ENCODE data around the gene ADAMTS17. TPM values are rescaled to one million over a fixed set of nuclear protein-coding genes. Genes with fewer than 3 reads are reported as not detected.

Gene ADAMTS17
- total and polyA plus RNA-seq, 2 experiments from 2014 or later, result 3.7 to 4.4 TPM

DNA sequence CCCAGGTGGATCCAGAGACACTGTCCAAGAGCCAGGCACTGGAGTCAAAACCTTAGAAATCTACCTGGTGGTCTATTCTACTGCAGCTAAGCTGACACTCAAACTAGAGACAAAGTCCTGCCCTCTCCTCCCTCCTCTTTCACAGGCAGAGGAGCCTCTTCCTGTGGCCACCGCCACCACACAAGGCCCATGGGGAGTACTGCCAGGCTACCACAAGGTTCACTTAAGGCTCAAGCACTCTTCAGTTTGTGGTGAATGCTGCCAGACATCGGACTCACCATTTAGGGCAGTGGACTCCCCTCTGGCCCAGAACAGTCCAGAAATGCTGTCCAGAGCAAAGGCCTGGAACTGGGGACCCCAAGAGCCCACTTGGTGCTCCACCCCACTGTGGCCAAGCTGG lies 160.9 kb downstream of the ADAMTS17 start:
- no peaks in the 10 kb centered on the region for H4K20me1 ChIP-seq (ENCODE audit: insufficient read depth, poor library complexity, severe bottlenecking)
- no peak overlapping the region for H3K4me2 ChIP-seq
- H3K9me3 ChIP-seq (ENCODE audit: low read depth), result no peaks in the 10 kb centered on the region
- TF ChIP-seq EZH2 (IDR thresholded peaks at IDR 0.05; ENCODE audit: borderline replicate concordance), result no peak
- TF ChIP-seq, protein P1, sequence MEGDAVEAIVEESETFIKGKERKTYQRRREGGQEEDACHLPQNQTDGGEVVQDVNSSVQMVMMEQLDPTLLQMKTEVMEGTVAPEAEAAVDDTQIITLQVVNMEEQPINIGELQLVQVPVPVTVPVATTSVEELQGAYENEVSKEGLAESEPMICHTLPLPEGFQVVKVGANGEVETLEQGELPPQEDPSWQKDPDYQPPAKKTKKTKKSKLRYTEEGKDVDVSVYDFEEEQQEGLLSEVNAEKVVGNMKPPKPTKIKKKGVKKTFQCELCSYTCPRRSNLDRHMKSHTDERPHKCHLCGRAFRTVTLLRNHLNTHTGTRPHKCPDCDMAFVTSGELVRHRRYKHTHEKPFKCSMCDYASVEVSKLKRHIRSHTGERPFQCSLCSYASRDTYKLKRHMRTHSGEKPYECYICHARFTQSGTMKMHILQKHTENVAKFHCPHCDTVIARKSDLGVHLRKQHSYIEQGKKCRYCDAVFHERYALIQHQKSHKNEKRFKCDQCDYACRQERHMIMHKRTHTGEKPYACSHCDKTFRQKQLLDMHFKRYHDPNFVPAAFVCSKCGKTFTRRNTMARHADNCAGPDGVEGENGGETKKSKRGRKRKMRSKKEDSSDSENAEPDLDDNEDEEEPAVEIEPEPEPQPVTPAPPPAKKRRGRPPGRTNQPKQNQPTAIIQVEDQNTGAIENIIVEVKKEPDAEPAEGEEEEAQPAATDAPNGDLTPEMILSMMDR (IDR thresholded peaks at IDR 0.05; ENCODE audit: poor library complexity), result no peak
- no peak for TF ChIP-seq EZH2phosphoT487 (IDR thresholded peaks at IDR 0.05; ENCODE audit: low read depth, severe bottlenecking, unreplicated experiment)
- H3K27me3 ChIP-seq, result no peaks in the 10 kb centered on the region
- H3K9me2 ChIP-seq (replicated peaks; ENCODE audit: insufficient read depth), result no peaks in the 10 kb centered on the region
- H2AFZ ChIP-seq, result no peak overlapping the region
- DNase-seq (ENCODE audit: low spot score), result no peak
- no peak overlapping the region for H3K4me3 ChIP-seq
- no peaks in the 10 kb centered on the region for H3K79me2 ChIP-seq
- no peaks in the 10 kb centered on the region for H3K36me3 ChIP-seq (replicated peaks; ENCODE audit: insufficient read depth, low read depth)
- H3K4me1 ChIP-seq (ENCODE audit: insufficient read depth), result no peaks in the 10 kb centered on the region
- H3K27ac ChIP-seq, result no peak overlapping the region
- WGBS (ENCODE audit: low lambda C conversion rate, missing lambda C conversion rate), result 100% methylated on average over 2 of the region's 2 CpGs

DNA sequence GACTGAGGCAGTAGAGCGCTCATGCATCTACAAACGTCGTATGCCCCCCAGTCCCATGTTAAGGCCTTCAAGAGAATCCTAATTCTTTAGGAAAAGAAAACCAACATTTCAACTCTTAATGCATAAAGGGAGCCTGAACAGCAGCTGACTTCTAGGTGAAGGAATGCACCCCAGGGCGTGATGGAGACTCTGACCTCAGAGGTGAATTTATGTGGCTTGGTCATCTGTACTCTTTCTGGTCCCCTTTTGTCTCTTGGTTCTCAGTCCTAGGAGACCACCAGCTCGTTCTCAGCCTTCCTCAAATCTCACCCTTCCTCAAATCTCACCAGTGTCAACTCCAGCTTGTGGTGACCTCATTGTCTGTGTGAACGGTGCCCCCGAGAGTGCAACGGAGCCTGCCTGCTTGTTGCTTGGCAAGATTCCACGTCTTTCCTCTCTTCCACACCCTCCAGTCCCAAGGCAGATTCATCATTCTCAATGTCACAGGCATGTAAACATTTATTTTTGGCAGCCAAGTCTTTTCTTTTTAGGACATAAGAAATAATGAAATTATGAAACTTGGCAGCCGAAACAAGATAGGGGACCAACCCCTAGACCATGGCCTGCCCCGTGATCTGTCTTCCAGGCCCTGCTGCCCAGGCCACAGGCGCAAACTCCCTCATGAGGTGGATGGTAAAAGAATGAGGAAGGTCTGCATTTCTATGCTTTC lies 166.2 kb downstream of the ADAMTS17 start:
- DNase-seq (ENCODE audit: low spot score), result no peak
- Histone ChIP-seq H3K27ac (peak overlapping the region; percentile 83), H4K20me1 (ENCODE audit: insufficient read depth, poor library complexity, severe bottlenecking) (no peaks in the 10 kb centered on the region), H3K4me2 (no peak overlapping the region), H2AFZ (no peak overlapping the region), H3K79me2 (no peaks in the 10 kb centered on the region), H3K27me3 (no peaks in the 10 kb centered on the region), H3K36me3 (replicated peaks; ENCODE audit: insufficient read depth, low read depth) (no peaks in the 10 kb centered on the region), H3K9me2 (replicated peaks; ENCODE audit: insufficient read depth) (no peaks in the 10 kb centered on the region), H3K4me1 (ENCODE audit: insufficient read depth) (peaks cover 31% of the 10 kb centered on the region), H3K4me3 (no peak overlapping the region), H3K9me3 (ENCODE audit: low read depth) (no peaks in the 10 kb centered on the region)
- no peak for TF ChIP-seq EZH2phosphoT487 (IDR thresholded peaks at IDR 0.05; ENCODE audit: low read depth, severe bottlenecking, unreplicated experiment)
- TF ChIP-seq, protein P1 (IDR thresholded peaks at IDR 0.05; ENCODE audit: poor library complexity), result no peak
- TF ChIP-seq EZH2 (IDR thresholded peaks at IDR 0.05; ENCODE audit: borderline replicate concordance), result no peak
- 82% methylated on average over 12 of the region's 12 CpGs for WGBS (ENCODE audit: low lambda C conversion rate, missing lambda C conversion rate)

DNA sequence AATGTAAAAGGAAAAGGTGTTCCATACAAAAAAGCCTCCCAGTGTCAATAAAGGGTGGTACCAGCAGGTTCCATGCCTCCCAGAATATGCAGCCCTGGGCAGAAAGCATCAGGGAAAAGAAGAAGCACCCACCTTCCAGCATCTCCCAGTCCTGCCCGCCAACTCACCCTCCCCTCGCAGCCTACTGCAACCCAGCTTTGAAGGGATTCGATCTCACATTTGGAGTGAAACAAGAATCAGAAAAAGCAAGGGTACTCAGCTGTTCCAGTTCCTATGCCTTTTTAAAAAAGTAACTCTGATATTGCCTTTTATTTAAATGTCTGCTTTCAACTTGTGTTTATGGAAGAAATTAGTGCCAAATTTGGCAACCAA lies 166.9 kb downstream of the ADAMTS17 start:
- Histone ChIP-seq H3K9me3 (ENCODE audit: low read depth) (no peaks in the 10 kb centered on the region), H3K27ac (peak overlapping the region; percentile 83)
- WGBS (ENCODE audit: low lambda C conversion rate, missing lambda C conversion rate), result 91% methylated on average over 3 of the region's 3 CpGs

More for the DNA sequence above, 166.9 kb downstream of the ADAMTS17 start:
- peak overlapping the region; percentile 57 for H3K4me2 ChIP-seq
- H3K4me3 ChIP-seq, result no peak overlapping the region
- H2AFZ ChIP-seq, result no peak overlapping the region
- no peaks in the 10 kb centered on the region for H3K27me3 ChIP-seq
- DNase-seq (ENCODE audit: low spot score), result no peak
- no peaks in the 10 kb centered on the region for H3K9me2 ChIP-seq (replicated peaks; ENCODE audit: insufficient read depth)
- TF ChIP-seq EZH2phosphoT487 (IDR thresholded peaks at IDR 0.05; ENCODE audit: low read depth, severe bottlenecking, unreplicated experiment) (no peak), EZH2 (IDR thresholded peaks at IDR 0.05; ENCODE audit: borderline replicate concordance) (no peak)
- TF ChIP-seq, protein P1 (IDR thresholded peaks at IDR 0.05; ENCODE audit: poor library complexity), result no peak
- H3K4me1 ChIP-seq (ENCODE audit: insufficient read depth), result peaks cover 31% of the 10 kb centered on the region
- H3K79me2 ChIP-seq, result no peaks in the 10 kb centered on the region
- no peaks in the 10 kb centered on the region for H4K20me1 ChIP-seq (ENCODE audit: insufficient read depth, poor library complexity, severe bottlenecking)
- H3K36me3 ChIP-seq (replicated peaks; ENCODE audit: insufficient read depth, low read depth), result no peaks in the 10 kb centered on the region

Data from hepatocyte (in vitro differentiated cells).